RKO (cell line): ENCODE data around the gene BMERB1.
A peak's percentile ranks its signal among the peaks of the same experiment; 100 is the strongest.
"Not testable (repeated sequence)": the region's sequence is repeated elsewhere in the genome, so short reads cannot be mapped to it uniquely, and the experiment has no call there.

ENCODE experiments used
- DNase-seq: peaks from one replicate; pipeline ENCODE4 v3.0.0-alpha.2; 2016; ENCODE audit warnings: low spot score

BMERB1 gene

DNA sequence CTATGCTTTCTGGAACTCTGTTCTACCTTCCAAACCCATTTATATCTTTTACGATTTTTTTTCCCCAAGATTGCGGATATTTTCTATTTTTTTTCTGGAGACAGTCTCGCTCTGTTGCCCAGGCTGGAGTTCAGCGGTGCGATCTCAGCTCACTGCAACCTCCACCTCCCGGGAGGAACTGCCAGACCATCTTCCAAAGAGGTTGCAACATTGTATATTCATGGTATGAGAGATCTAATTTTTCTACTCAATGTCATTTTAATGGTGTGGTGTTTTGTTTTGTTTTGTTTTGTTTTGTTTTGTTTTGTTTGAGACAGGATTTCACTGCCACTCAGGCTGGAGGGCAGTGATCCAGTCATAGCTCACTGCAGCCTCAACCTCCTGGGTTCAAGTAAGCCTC is 8.5 kb upstream of the BMERB1 start:
- no peak for DNase-seq

DNA sequence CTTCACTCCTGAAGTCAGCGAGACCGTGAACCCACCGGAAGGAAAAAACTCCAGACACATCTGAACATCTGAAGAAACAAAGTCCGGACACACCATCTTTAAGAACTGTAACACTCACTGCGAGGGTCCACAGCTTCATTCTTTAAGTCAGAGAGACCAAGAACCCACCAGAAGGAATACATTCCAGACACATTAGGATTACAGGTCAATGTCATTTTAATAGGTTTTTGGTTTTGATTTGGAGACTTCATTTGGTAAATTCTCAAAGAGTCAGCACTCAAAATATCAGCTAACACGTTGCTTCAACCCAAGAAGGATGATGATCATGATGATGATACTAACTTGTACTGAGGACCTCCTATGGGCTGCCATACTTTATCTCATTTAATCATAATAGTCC is 7.6 kb upstream of the BMERB1 start:
- no peak for DNase-seq

DNA sequence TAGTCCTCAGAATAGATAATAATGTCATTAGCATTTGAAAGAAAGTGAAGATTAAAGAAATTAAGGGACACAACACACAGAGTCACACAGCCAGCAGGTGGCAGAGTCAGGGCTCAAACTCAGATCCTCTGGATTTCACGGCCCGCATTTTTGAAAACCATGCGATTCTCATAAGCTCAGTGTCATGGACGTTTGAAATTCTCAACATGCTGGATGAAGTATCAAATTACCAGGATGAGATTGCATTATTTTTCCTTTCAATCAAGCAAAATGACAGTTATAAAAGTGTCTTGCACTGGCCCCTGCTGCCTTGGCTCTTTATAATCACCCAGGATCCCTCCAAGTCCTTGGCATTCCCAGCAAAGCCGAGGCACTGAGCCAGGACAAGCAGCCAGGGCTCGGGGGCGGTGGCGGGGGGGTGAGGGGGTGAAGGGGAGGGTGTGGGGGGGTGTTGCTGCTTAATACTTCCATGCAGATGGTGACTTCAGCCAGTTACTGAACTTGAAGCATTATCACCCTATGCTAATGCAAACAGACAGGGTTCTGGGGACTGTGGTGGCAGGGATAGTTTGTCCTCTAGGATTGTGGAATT is 6.6 kb upstream of the BMERB1 start:
- peak; percentile 67 for DNase-seq

DNA sequence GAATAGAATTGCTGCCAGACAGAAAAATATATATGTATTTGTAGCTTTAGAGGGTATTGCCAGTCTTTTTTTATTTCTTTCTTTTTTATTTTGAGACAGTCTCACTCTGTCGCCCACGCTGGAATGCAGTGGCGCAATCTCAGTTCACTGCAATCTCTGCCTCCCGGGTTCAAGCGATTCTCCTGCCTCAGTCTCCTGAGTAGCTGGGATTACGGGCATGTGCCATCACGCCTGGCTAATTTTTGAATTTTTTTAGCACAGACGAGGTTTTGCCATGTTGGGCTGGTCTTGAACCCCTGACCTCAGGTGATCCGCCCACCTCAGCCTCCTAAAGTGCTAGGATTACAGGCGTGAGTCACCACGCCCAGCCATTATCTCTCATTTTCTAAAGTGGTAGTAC is 3.5 kb upstream of the BMERB1 start:
- not testable (repeated sequence) for DNase-seq

DNA sequence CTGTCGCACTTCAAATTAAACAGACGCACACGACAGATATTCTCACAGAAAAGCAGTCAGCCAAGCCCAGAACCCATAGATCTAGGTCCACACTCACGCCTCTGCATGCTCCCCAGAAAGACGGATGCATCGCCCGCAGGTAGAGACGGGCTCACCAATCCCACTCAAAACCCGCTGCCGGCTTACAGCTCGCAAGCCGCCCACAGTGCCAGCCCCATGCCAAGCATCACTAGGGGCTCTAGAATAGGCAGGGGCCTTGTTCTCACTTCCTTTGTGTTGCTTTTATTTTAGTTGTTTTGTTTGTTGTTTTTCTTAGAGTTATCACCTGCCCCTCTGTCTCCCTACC is 336 bp upstream of the BMERB1 start:
- DNase-seq = no peak

DNA sequence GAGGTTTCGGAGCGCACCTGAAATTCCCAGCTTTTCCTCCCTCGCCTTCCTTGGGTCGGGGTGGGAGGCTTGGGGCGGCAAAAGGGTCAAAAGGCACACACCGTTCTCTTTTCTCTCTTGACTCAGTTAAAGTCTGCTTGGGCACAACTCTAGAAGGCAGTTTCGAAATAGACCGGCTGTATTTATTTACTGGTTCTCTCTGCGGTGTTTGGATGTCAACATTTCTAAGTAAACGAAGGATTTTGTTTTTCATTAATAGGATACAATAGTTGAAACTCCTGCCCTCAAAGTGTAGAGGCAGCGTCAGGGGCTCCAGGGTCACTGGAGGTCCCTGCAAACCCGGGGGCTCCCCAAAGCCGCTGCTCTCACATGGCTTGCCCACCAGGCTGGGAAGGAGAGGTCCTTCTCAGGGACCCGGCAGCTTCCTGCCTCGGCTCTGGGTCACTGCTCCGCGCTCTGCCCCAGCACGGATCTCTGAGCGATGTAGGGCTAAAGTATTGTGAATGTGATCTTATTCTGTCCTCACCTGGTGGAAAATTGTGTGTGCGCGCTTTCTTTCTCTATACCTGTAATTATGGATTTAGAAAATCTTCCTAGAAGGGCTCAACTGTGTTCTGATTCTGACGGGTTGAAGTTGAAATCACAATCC is 952 bp downstream of the BMERB1 start:
- DNase-seq = no peak

DNA sequence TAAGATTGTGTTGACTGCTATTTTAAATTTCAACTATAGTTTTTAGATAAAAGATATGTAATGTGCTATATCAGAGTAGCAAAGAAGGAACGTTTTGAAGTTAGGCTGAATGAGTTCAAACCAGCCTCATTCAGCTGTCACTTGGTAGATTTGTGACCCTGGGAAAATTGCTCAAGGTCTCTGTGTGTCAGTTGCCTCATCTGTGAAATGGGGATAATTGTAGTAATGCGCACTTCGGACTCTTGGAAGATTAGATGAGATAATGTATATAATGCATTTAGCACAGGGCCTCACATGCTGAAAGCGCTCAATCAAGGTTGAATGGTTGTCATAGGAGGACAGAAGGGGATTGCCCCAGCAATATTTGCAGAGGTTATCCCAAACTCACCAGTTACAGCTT is 4.7 kb downstream of the BMERB1 start:
- DNase-seq = no peak

DNA sequence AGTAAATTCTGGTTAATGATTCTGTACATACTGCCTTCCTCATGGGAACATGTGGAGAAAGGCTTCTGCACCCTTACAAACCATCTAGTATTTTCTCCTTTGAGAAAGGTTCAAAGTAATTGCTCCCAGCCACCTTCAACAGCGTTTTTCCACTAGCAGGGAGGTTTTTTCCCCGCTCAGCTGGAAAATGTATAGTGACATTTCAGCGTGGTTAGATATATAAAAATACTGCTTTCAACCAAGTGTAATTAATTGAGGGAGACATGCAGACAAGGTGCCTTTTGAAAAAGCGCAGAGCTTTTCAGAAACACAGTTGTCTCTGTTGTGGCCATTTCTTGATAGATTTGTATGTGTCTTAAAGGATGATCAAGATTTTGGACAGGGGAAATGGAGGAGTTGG is 5.1 kb downstream of the BMERB1 start:
- DNase-seq = no peak

DNA sequence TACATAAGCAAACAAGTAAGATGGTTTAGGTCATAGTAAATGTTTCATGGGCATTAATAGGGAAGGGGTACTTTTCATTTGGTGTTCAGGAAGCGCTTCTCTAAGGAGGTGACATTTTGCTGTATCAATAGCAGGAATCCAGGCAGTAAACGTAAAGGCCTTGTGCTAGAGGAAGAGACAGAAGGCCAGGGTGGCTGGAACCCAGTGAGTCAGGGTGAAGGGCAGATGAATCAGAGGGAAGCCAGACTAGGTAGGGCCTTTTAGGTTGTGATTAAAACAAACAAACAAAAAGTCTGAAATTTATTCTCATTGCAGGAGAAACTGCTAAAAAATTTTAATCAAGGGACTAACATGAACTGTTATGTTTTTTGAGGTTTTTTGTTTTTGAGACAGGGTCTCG is 6.5 kb downstream of the BMERB1 start:
- DNase-seq = peak; percentile 22

DNA sequence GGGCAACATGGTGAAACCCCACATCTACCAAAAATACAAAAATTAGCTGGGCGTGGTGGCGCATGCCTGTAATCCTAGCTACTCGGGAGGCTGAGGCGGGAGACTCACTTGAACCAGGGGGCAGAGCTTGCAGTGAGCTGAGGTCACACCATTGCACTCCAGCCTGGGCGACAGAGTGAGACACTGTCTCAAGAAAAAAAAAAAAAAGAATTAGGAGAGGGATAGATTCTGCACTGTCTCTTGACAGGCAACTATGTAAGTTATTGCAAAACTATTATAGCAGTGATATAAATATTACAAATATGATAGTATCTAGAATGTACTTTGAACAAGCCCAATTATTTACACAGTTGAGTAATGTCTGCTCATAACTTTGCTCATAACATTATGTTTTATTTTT is 7.8 kb downstream of the BMERB1 start:
- DNase-seq = not testable (repeated sequence)

DNA sequence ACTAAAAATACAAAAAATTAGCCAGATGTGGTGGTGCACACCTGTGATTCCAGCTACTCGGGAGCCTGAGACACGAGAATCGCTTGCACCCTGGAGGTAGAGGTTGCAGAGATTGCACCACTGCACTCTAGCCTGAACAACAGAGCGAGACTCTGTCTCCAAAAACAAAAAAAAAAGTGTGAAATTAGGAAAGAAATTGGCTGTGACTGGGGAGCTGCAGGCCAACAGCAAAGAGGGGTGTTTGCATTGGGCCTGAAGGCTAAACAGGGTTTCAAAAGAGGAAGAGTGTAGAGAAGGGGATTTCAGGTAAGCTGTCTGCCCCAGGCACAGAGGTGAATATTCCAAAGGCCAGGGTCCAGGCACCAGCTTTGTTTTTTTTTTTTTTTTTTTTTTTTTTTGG is 9.4 kb downstream of the BMERB1 start:
- no peak for DNase-seq

DNA sequence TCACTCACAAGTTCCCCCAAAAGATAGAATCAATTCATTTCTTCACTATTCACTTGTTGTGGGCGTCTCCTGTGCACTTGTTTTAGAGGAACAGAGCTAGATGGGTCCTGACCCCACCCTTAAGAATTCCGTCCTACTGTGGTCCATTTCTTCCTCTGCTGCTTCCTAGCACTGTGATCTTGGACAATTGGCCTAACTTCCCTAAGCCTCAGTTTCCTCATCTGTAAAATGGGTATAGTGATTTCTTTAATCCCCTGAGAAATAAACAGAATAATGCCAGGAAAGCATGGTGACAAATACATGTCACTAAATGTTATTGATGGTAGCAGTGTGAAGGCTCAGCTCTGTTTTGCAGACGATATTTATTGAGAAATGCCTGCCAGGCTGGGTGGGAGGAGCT is 9.9 kb downstream of the BMERB1 start:
- DNase-seq = no peak

DNA sequence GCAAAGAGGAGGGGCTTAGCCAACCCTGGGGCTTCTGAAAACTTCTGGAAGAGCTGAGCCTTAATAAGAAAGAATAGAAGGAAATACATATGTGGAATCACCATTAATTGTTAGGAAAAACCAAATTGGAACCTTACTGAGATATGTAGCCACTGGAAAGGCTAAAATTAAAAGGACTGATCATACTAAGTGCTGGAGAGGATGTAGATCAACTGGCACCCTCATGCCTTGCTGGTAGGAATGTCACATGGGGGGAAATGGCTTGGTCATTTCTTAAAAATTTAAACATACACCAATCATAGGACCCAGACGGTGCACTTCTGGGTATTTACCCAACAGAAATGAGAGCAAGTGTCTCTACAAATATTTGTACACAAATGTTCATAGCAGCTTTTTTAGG is 11.1 kb downstream of the BMERB1 start:
- DNase-seq = no peak

DNA sequence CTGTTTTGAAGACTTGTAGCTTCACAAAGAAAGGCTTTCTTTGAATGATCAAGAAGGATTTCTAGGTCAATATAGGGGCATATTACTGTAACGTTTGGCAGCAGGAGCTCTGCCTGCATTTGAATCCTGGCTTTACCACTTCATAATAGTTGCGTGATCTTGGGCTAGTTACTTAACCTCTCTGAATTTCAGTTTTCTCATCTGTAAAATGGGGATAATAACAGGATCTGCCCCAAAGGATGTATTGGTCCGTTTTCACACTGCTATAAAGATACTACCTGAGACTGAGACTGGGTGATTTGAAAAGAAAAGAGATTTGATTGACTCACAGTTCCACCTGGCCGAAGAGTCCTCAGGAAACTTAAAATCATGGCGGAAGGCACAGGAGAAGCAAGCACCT is 12.5 kb downstream of the BMERB1 start:
- DNase-seq = no peak

DNA sequence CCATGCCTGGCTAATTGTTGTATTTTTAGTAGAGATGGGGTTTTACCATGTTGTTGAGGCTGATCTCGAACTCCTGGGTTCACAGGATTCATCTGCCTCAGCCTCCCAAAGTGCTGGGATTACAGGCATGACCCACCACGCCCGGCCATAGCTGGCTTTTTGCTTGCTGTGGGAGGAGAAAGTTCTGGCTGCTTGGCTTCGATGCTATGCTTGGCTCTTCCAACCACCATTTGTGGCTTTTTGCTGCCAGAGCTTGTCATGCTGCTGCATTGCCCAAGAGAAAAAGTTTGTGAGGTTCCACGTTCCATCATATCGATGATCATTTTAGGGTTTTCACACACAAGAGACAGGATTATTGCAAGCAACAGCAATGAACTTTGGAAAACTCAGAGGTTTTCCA is 16.2 kb downstream of the BMERB1 start:
- no peak for DNase-seq

DNA sequence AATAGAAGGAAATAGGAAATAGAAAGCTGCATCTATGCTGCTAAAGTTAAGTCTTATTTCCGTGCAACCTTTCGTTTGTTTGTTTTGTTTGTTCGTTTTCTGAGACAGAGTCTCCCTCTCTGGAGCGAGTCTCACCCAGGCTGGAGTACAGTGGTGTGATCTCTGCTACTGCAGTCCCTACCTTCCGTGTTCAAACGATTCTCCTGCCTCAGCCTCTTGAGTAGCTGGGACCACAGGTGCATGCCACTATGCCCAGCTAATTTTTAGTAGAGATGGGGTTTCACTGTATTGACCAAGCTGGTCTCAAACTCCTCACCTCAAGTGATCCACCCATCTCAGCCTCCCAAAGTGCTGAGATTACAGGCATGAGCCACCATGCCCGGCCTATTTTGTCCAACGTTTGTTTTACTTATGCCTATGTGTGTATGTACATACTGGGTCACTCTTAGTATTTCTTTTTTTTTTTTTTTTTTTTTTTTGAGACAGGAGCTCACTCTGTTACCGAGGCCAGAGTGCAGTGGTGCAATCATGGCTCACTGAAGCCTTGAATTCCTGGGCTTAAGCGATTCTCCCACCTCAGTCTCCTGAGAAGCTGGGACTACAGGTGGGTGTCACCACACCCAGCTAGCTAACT is 16.8 kb downstream of the BMERB1 start:
- no peak for DNase-seq

DNA sequence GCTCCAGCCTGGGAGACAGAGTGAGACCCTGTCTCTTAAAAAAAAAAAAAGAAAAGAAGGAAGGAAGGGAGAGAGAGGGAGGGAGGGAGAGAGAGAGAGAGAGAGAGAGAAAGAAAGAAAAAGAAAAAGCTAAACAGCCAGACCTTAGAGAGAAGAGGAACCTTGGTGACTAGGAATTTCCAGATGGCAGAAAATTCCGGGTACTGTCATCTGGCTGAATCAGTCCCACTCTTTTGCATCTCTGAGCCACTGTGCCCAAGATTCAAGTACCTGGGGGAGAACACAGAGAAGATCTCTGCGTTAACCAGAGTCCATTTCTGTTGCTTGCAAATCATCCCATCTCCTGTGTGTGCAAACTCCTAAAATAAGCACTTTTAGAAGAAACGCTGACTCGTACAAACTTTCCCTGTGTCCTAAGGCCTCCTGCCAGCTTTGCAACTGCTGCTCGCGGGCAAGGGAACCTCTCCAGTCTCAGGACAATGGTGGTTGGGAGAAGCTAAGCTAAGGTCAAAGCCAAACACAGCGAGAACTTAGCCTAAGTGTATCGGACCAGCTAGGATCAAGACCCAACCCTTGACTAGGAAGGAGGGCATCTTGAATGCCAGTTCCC is 18.0 kb downstream of the BMERB1 start:
- DNase-seq = no peak

DNA sequence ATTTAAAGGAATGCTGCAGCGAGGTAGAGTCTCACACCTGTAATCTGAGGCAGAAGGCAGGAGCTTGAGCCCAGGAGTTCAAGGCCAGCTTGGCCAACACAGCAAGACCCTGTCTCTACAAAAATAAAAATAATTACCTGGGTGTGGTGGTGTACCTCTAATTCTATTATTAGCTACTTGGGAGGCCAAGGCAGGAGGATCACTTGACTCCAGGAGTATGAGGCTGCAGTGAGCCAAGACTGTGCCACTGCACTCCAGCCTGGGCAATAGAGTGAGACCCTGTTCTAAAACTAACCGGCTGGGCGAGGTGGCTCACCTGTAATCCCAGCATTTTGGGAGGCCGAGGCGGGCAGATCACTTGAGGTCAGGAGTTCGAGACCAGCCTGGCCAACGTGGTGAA is 18.9 kb downstream of the BMERB1 start:
- DNase-seq = not testable (repeated sequence)

DNA sequence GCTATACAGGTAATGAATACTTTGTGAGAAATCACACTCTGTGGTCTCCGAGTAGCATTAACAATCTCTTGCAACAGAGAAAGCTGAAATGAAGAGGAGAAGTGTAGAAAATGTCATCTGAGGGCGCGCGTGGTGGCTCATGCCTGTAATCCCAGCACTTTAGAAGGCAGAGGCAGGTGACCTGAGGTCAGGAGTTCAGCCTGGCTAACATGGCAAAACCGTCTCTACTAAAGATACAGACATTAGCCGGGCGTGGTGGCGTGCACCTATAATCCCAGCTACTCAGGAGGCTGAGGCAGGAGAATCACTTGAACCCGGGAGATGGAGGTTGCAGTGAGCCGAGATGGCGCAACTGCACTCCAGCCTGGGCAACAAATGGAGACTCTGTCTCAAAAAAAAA is 20.5 kb downstream of the BMERB1 start:
- not testable (repeated sequence) for DNase-seq

DNA sequence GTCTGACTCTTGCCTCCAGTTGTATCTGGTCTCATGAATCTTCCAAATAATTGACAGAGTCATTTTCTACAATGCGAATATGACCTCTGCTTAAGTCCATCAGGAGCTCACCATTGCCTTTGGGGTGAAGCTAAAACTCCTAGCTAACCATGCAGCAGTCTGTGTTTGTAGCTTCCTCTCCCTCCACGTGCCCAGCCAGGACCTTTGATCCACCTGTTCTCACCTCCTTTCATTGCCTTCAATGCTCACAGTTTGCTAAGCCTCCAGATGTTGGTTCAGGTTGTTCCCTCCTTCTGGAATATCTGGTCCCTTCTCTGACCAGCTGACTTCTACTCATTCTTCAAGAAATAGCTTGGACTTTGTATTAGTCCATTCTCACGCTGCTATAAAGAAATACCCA is 23.0 kb downstream of the BMERB1 start:
- no peak for DNase-seq

DNA sequence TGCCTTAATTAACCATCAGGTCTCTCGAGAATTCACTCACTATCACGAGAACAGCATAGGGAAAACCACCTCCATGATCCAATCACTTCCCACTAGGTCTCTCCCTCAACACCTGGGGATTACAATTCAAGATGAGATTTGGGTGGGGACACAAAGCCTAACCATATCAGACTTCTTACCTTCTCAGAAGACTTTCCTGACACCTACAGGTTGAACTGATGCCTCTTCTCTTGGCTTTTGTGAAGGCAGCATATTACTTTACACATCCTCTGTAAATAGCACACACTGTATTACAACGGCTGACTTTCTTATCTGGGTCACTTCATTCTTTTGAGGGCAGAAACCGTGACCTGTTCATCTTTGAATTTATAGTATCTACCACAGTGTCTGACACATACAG is 23.6 kb downstream of the BMERB1 start:
- DNase-seq = no peak

DNA sequence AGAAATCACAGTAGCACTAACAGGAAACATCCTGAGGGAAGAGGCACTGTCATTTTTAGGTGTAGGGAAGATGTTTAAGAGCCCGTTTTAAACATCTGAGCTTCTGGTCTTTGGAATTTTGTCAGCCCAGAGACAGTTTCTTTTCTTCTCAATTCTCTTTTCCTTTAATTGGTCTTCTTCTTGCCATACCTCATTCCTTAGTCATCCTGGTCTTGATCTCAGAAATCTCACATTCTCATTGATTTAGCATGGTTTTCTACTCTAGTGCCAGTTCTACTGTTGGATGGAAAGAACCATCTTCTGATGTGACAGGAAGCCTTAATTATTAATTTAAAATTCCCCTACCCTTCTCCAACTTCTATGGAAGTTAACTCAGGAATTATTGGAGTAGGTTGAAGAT is 25.4 kb downstream of the BMERB1 start:
- no peak for DNase-seq

DNA sequence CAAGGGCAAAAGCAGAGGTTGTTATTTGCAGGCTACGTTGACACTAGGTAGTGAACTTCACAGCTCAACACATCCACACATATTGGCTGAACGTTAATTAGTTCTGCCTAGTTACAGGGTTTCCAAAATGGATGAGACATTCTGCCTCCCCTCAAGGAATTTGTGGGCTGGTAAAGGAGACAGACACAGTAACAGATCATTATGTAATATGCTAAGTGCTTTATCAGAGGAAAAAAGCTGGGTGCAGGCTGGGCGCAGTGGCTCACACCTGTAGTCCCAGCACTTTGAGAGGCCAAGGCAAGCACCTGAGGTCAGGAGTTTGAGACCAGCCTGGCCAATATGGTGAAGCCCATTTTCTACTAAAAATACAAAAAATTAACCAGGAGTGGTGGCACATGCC is 26.2 kb downstream of the BMERB1 start:
- DNase-seq = no peak

DNA sequence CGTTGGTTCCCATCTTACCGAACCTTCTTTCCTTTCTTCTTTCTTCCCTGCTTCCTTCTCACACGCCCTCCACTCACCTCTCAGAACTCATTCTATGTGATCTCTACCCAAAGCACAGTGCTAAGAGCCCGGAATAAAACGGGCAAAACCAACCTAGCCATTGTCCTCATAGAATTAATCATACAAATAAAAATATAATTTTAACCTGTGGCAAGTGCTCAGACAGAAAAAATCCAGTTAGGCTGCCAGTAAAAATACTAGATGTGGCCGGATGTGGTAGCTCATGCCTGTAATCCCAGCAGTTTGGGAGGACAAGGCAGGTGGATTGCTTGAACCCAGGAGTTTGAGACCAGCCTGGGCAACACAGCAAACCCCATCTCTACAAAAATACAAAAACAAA is 27.0 kb downstream of the BMERB1 start:
- no peak for DNase-seq
